WTC11 (cell line): ENCODE results near the gene BRMS1.

Source experiments
- ATF3 ChIP-seq: sonication (generic); formaldehyde crosslinking; conservative IDR thresholded peaks from 2 replicates; pipeline ENCODE4 v1.8.1; 2022; ENCODE audit warnings: mild to moderate bottlenecking, missing genetic modification reagents
- TF ChIP-seq, protein P1 (sequence below): fragments of 200-600 bp; IDR thresholded peaks from 2 replicates; pipeline ENCODE4 v1.8.0; 2022; ENCODE audit warnings: antibody characterized with exemption

GRCh38 chr11:66347425-66348276 lies 2.7 kb upstream of the BRMS1 start, which contains the start of gene B4GAT1:
- TF ChIP-seq, protein P1, sequence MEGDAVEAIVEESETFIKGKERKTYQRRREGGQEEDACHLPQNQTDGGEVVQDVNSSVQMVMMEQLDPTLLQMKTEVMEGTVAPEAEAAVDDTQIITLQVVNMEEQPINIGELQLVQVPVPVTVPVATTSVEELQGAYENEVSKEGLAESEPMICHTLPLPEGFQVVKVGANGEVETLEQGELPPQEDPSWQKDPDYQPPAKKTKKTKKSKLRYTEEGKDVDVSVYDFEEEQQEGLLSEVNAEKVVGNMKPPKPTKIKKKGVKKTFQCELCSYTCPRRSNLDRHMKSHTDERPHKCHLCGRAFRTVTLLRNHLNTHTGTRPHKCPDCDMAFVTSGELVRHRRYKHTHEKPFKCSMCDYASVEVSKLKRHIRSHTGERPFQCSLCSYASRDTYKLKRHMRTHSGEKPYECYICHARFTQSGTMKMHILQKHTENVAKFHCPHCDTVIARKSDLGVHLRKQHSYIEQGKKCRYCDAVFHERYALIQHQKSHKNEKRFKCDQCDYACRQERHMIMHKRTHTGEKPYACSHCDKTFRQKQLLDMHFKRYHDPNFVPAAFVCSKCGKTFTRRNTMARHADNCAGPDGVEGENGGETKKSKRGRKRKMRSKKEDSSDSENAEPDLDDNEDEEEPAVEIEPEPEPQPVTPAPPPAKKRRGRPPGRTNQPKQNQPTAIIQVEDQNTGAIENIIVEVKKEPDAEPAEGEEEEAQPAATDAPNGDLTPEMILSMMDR: no peak
- TF ChIP-seq ATF3: no peak
